Measurements from ENCODE around the gene TM7SF2.

The TM7SF2 gene

DNA sequence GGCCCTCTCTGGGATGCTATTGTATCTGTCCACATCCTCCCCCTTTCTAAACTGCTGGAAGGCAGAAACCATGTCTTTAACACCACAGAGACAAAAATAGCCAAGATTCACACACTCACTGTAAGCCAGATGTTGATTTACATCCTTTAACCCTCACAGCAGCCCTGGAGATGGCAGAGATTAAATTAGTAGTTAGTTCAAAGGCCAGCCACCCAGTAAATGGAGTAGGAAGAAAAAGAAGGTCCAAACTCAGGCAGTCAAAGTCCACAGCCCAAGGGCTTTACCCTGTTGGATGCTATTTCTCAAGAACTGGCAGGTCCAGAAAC is 8.0 kb downstream of the TM7SF2 start:
- Histone ChIP-seq H3K36me3 (peaks cover 16% of the 10 kb centered on the region), H3K4me3 (ENCODE audit: low read depth, low read length) (no peak overlapping the region), H3K27me3 (no peaks in the 10 kb centered on the region), H3K4me1 (no peaks in the 10 kb centered on the region), H3K9me3 (no peaks in the 10 kb centered on the region)
- no peak for DNase-seq
- TF ChIP-seq, protein P1, sequence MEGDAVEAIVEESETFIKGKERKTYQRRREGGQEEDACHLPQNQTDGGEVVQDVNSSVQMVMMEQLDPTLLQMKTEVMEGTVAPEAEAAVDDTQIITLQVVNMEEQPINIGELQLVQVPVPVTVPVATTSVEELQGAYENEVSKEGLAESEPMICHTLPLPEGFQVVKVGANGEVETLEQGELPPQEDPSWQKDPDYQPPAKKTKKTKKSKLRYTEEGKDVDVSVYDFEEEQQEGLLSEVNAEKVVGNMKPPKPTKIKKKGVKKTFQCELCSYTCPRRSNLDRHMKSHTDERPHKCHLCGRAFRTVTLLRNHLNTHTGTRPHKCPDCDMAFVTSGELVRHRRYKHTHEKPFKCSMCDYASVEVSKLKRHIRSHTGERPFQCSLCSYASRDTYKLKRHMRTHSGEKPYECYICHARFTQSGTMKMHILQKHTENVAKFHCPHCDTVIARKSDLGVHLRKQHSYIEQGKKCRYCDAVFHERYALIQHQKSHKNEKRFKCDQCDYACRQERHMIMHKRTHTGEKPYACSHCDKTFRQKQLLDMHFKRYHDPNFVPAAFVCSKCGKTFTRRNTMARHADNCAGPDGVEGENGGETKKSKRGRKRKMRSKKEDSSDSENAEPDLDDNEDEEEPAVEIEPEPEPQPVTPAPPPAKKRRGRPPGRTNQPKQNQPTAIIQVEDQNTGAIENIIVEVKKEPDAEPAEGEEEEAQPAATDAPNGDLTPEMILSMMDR (IDR thresholded peaks at IDR 0.05; ENCODE audit: low read depth, low read length): no peak

DNA sequence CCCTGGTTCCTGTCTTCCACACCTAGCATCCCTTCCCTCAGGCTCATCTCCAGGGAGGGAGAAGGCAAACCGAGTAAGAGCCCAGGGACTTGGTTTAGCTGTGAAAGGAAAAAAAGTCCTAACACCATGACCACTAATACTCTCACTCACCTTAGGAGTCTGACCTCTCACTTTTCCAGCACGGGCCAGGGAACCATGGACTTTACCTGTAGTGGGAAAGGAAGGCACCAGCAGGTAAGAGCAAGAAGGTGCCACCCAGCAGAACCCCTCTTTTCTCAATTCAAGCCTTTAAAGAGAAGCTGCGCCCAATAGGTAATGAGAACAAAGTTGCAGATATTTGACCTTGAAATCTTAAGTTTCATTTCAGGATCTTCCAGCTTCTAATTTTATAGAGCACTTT is 9.2 kb downstream of the TM7SF2 start:
- H3K36me3 ChIP-seq: peaks cover 16% of the 10 kb centered on the region
- peak overlapping the region; percentile 88 for H3K4me3 ChIP-seq (ENCODE audit: low read depth, low read length)
- H3K27me3 ChIP-seq: no peaks in the 10 kb centered on the region

DNA sequence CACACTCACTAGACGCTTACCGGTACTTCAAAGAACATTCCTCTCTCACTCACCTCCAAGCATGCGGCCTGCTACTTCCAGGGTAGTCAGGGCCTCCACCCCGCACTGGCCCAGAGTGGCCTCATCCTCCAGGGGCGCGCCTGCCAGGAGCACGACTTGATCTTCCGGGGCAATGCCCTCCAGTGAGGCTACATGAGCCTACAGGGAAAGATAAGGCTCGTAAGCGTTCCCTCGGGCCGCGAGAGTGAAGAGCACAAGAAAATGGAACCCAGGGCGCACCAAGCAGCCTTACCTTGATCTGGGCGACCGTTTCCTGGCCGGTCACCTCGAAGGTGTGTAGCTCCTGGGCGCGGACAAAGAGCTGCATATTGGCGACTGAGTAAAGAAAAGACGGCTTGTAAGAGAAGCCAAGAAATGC is 9.8 kb downstream of the TM7SF2 start:
- DNase-seq: no peak
- TF ChIP-seq, protein P1 (IDR thresholded peaks at IDR 0.05; ENCODE audit: low read depth, low read length): no peak
- Histone ChIP-seq H3K9me3 (no peaks in the 10 kb centered on the region), H3K4me1 (no peaks in the 10 kb centered on the region), H3K36me3 (peaks cover 12% of the 10 kb centered on the region), H3K4me3 (ENCODE audit: low read depth, low read length) (peak overlapping the region; percentile 88), H3K27me3 (no peaks in the 10 kb centered on the region)

More for the DNA sequence above, 9.2 kb downstream of the TM7SF2 start:
- DNase-seq: no peak
- H3K4me1 ChIP-seq: no peaks in the 10 kb centered on the region
- TF ChIP-seq, protein P1 (IDR thresholded peaks at IDR 0.05; ENCODE audit: low read depth, low read length): no peak
- no peaks in the 10 kb centered on the region for H3K9me3 ChIP-seq

DNA sequence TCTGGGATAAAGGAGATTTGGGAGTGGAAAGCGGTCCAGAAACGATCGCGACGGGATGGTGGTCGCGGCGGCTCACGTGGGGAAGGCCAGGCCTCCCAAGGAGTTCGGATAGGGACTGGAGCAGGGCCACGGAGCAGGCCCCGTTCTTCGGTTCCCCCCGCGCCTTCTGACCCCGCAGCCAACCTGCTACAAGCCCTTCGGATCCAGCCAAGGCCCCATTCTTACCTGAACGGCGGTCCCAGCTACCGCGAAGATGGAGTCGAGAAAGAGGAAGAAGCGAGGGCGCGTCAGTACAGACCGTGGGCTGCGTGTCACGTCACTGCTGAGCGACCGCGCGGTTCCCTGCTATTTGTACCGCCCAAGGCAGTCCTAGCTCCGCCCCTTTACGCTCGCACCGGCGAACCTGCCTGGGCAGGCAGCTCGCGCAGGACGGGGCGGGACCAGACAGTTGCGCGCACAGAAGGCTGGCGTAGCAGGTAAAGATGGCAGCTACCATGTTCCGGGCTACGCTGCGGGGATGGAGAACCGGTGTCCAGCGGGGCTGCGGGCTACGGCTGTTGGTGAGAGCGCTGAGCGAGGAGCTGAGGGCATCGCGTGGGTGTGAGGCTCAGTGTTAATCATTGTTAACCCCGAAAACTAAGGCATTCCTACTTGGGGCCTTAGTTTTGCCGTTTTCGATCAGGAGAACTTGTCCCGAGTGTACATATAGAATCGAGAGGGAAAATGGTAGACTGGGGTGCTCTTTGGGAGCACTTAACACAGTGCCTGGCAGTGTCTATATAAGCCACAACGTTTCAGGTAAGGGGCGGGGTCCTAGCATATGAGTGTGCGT is 10.4 kb downstream of the TM7SF2 start, which contains the start of the genes FAU and MRPL49:
Gene FAU, minus strand, starts transcription at position 270 of the 832 bp plus-strand sequence. CDS start 321 bp downstream, outside the sequence.
Gene MRPL49, plus strand, starts transcription at position 457 of the 832 bp plus-strand sequence. Its CDS starts 26 bp downstream, at position 483.
- no peaks in the 10 kb centered on the region for H3K4me1 ChIP-seq
- no peaks in the 10 kb centered on the region for H3K27me3 ChIP-seq
- H3K9me3 ChIP-seq: no peaks in the 10 kb centered on the region
- TF ChIP-seq, protein P1 (IDR thresholded peaks at IDR 0.05; ENCODE audit: low read depth, low read length): no peak
- peak within 1 kb of the TSS; percentile 88 for H3K4me3 ChIP-seq (ENCODE audit: low read depth, low read length)
- DNase-seq: peak; percentile 94
- peaks cover 10% of the 10 kb centered on the region for H3K36me3 ChIP-seq

DNA sequence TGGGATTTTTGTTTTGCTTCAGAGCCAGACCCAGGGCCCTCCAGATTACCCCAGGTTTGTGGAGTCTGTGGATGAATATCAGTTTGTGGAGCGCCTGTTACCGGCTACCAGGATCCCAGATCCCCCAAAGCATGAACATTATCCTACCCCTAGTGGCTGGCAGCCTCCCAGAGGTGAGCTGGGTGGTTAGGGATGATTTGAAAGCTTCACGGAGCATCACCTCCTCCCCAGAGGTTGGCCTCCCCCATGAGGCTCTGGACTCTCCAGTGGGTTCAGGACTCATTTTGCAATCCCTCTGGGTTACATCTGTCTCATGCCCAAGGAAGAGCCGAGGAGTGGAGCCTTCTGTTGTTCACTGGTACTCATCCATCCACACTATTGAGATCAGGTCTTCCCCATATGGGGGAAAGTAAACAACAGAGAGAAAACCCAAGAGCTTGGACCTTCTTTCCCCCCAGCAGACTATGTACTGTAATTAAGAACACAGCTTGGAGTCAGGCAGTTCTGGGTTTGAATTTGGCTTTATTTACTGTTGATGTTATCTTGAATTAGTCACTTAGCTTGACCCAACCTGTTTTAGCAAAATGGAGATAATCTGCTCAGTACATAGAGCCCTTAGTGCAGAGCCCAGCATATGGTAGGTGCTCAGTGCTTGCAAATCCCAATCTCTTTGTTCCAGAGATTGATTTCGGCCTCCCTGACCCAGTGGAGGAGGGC is 13.0 kb downstream of the TM7SF2 start:
- Histone ChIP-seq H3K4me1 (no peaks in the 10 kb centered on the region), H3K9me3 (no peaks in the 10 kb centered on the region), H3K4me3 (ENCODE audit: low read depth, low read length) (no peak overlapping the region), H3K27me3 (no peaks in the 10 kb centered on the region), H3K36me3 (peaks cover 10% of the 10 kb centered on the region)
- no peak for DNase-seq
- TF ChIP-seq, protein P1 (IDR thresholded peaks at IDR 0.05; ENCODE audit: low read depth, low read length): no peak
